GM18519 (cell line): ENCODE results near the gene SRSF2.
"Not testable (repeated sequence)": the region's sequence is repeated elsewhere in the genome, so short reads cannot be mapped to it uniquely, and the experiment has no call there.

ENCODE experiments used
- ATAC-seq: cut with Tn5 transposase; IDR thresholded peaks from one replicate; pipeline ENCODE4 v1.9.1; 2021; ENCODE audit warnings: mild to moderate bottlenecking, moderate library complexity; ENCODE audit not compliant: unreplicated experiment, low FRiP score

Gene SRSF2

GRCh38 chr17:76737082-76737675 lies at the start of gene SRSF2:
Gene SRSF2 (minus strand): TSS chr17:76737331. CDS start chr17:76737160, 171 bp downstream.
- peak; percentile 41 for ATAC-seq

GRCh38 chr17:76784926-76785325 lies 47.8 kb upstream of the SRSF2 start:
- no peak for ATAC-seq

- no peak for ATAC-seq
Measured at GRCh38 chr17:76783146-76783545, 46.0 kb upstream of the SRSF2 start.

- ATAC-seq, result no peak
Measured at GRCh38 chr17:76781056-76781982, 44.2 kb upstream of the SRSF2 start.

- no peak for ATAC-seq
Measured at GRCh38 chr17:76775021-76775600, 38.0 kb upstream of the SRSF2 start.

GRCh38 chr17:76772842-76773525 lies 35.9 kb upstream of the SRSF2 start:
- no peak for ATAC-seq

GRCh38 chr17:76758570-76758969 lies 21.4 kb upstream of the SRSF2 start:
- ATAC-seq, result no peak

- no peak for ATAC-seq
Measured at GRCh38 chr17:76757256-76757655, 20.1 kb upstream of the SRSF2 start.

- ATAC-seq, result no peak
Measured at GRCh38 chr17:76755285-76755684, 18.2 kb upstream of the SRSF2 start.

GRCh38 chr17:76753061-76753961 lies 16.2 kb upstream of the SRSF2 start:
- no peak for ATAC-seq

GRCh38 chr17:76752006-76752405 lies 14.9 kb upstream of the SRSF2 start:
- ATAC-seq, result no peak

GRCh38 chr17:76751416-76751993 lies 14.4 kb upstream of the SRSF2 start:
- no peak for ATAC-seq

- no peak for ATAC-seq
Measured at GRCh38 chr17:76748657-76749056, 11.5 kb upstream of the SRSF2 start.

GRCh38 chr17:76747716-76748363 lies 10.7 kb upstream of the SRSF2 start:
- no peak for ATAC-seq

- ATAC-seq, result not testable (repeated sequence)
Measured at GRCh38 chr17:76745785-76746184, 8.7 kb upstream of the SRSF2 start.

GRCh38 chr17:76744747-76745146 lies 7.6 kb upstream of the SRSF2 start:
- no peak for ATAC-seq

GRCh38 chr17:76742958-76743357 lies 5.8 kb upstream of the SRSF2 start:
- ATAC-seq, result no peak

GRCh38 chr17:76740329-76741118 lies 3.4 kb upstream of the SRSF2 start:
- ATAC-seq, result no peak
